Measurements from ENCODE around the gene C16orf74.

- TF ChIP-seq EZH2phosphoT487 (IDR thresholded peaks at IDR 0.05; ENCODE audit: low read length), result no peak
- TF ChIP-seq, protein P1, sequence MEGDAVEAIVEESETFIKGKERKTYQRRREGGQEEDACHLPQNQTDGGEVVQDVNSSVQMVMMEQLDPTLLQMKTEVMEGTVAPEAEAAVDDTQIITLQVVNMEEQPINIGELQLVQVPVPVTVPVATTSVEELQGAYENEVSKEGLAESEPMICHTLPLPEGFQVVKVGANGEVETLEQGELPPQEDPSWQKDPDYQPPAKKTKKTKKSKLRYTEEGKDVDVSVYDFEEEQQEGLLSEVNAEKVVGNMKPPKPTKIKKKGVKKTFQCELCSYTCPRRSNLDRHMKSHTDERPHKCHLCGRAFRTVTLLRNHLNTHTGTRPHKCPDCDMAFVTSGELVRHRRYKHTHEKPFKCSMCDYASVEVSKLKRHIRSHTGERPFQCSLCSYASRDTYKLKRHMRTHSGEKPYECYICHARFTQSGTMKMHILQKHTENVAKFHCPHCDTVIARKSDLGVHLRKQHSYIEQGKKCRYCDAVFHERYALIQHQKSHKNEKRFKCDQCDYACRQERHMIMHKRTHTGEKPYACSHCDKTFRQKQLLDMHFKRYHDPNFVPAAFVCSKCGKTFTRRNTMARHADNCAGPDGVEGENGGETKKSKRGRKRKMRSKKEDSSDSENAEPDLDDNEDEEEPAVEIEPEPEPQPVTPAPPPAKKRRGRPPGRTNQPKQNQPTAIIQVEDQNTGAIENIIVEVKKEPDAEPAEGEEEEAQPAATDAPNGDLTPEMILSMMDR (IDR thresholded peaks at IDR 0.05; ENCODE audit: low read length), result no peak
These were observed 14.9 kb downstream of the C16orf74 start for GRCh38 chr16:85735946-85736345.
